Activated CD8-positive, alpha-beta memory T cell treated with anti-CD3 and anti-CD28 coated beads, Interleukin-2, amount 10 ng/mL, durations not matched to agents 7 days and 5 days (primary cell): Measurements from ENCODE around the gene TPD52L2. TPM values are rescaled to one million over a fixed set of nuclear protein-coding genes. Genes with fewer than 3 reads are reported as not detected.
"Not testable (repeated sequence)": the region's sequence is repeated elsewhere in the genome, so short reads cannot be mapped to it uniquely, and the experiment has no call there.

Experiments
- ATAC-seq: fragments of 150-1000 bp; cut with Tn5 transposase; one replicate; pipeline ENCODE4 v1.10.0; 2021; ENCODE audit warnings: moderate library complexity
- CTCF ChIA-PET: fragments of 350-600 bp; sonication (Branson Sonifier 250); formaldehyde crosslinking; loops from one replicate; lab custom pipeline; 2021; ENCODE audit warnings: antibody characterized with exemption; lab: Charles Lee
- DNase-seq: peaks from one replicate; pipeline ENCODE4 v3.0.0-alpha.2; 2020
- H3K27ac Mint-ChIP-seq: one replicate; pipeline ENCODE4 v1.8.0; 2021; ENCODE audit warnings: mild to moderate bottlenecking, mixed read lengths
- H3K27me3 Mint-ChIP-seq: one replicate; pipeline ENCODE4 v1.8.0; 2021; ENCODE audit warnings: mixed read lengths
- H3K36me3 Mint-ChIP-seq: one replicate; pipeline ENCODE4 v1.8.0; 2021; ENCODE audit warnings: mild to moderate bottlenecking, mixed read lengths
- H3K4me1 Mint-ChIP-seq: one replicate; pipeline ENCODE4 v1.8.0; 2021; ENCODE audit warnings: mixed read lengths
- H3K4me3 Mint-ChIP-seq: one replicate; pipeline ENCODE4 v1.8.0; 2021; ENCODE audit warnings: mild to moderate bottlenecking, moderate library complexity, mixed read lengths
- H3K9me3 Mint-ChIP-seq: one replicate; pipeline ENCODE4 v1.8.0; 2022; ENCODE audit warnings: low read depth, mixed read lengths
- total RNA-seq, 2 experiments: library from RNA; stranded (reverse); gene quantifications; one replicate each; pipeline ENCODE4 v1.2.3, GENCODE V29; 2021

Gene TPD52L2
- total RNA-seq, 2 experiments from 2014 or later, result 33.5 to 46.2 TPM

GRCh38 chr20:63863798-63864544 lies 1.1 kb upstream of the TPD52L2 start:
- Mint-ChIP-seq H3K27ac (peak overlapping the region; percentile 84), H3K36me3 (peaks cover 6% of the 10 kb centered on the region), H3K4me1 (peaks cover 31% of the 10 kb centered on the region), H3K4me3 (peak overlapping the region; percentile 82), H3K27me3 (no peaks in the 10 kb centered on the region), H3K9me3 (no peaks in the 10 kb centered on the region)
- peak; percentile 72 for ATAC-seq
- peak; percentile 90 for DNase-seq
- CTCF ChIA-PET, result interaction anchor here (0.6 to 3.2 kb wide), 34 partner anchors 12 to 370 kb away, joined by 3 to 31 read pairs (median 4); partner anchors contain the start of genes ARFRP1, FNDC11, LIME1 and PPDPF

- peak; percentile 4 for ATAC-seq
- peaks cover 26% of the 10 kb centered on the region for H3K4me1 Mint-ChIP-seq
- CTCF ChIA-PET, result interaction anchor here (0.7 to 3.2 kb wide), 35 partner anchors 9 to 371 kb away, joined by 3 to 31 read pairs (median 4); partner anchors contain the start of genes ARFRP1, DNAJC5, FNDC11 and LIME1
Measured at GRCh38 chr20:63864545-63864977, 509 bp upstream of the TPD52L2 start.

GRCh38 chr20:63867042-63867441 lies 2.0 kb downstream of the TPD52L2 start:
- H3K4me1 Mint-ChIP-seq, result peaks cover 24% of the 10 kb centered on the region
- ATAC-seq, H3K27ac Mint-ChIP-seq, DNase-seq, H3K27me3 Mint-ChIP-seq, H3K9me3 Mint-ChIP-seq, H3K4me3 Mint-ChIP-seq: not testable (repeated sequence)
- CTCF ChIA-PET, result interaction anchor here (0.6 kb wide), 1 partner anchor 371 kb away, joined by 5 read pairs; no protein-coding TSS in a partner anchor
- H3K36me3 Mint-ChIP-seq, result peaks cover 15% of the 10 kb centered on the region

More at GRCh38 chr20:63864545-63864977, 509 bp upstream of the TPD52L2 start:
- peak overlapping the region; percentile 82 for H3K4me3 Mint-ChIP-seq
- peak overlapping the region; percentile 84 for H3K27ac Mint-ChIP-seq
- H3K27me3 Mint-ChIP-seq, result no peaks in the 10 kb centered on the region
- no peaks in the 10 kb centered on the region for H3K9me3 Mint-ChIP-seq
- DNase-seq, result no peak
- peaks cover 11% of the 10 kb centered on the region for H3K36me3 Mint-ChIP-seq

- Mint-ChIP-seq H3K4me1 (peaks cover 24% of the 10 kb centered on the region), H3K27ac (no peak overlapping the region), H3K9me3 (no peaks in the 10 kb centered on the region), H3K27me3 (no peaks in the 10 kb centered on the region), H3K4me3 (no peak overlapping the region), H3K36me3 (peaks cover 15% of the 10 kb centered on the region)
- CTCF ChIA-PET, result no interaction called here
- DNase-seq (no peak), ATAC-seq (no peak)
Measured at GRCh38 chr20:63868264-63868663, 3.2 kb downstream of the TPD52L2 start.

- Mint-ChIP-seq H3K9me3 (no peaks in the 10 kb centered on the region), H3K36me3 (peaks cover 34% of the 10 kb centered on the region), H3K27me3 (no peaks in the 10 kb centered on the region), H3K27ac (peak overlapping the region; percentile 66), H3K4me1 (peaks cover 11% of the 10 kb centered on the region), H3K4me3 (no peak overlapping the region)
- CTCF ChIA-PET, result interaction anchor here (1.7 kb wide), 1 partner anchor 336 kb away, joined by 6 read pairs; the partner anchor contains the start of gene PTK6
- DNase-seq (peak; percentile 53), ATAC-seq (peak; percentile 78)
Measured at GRCh38 chr20:63873477-63873971, 8.5 kb downstream of the TPD52L2 start.

- not testable (repeated sequence) for H3K4me3 Mint-ChIP-seq, H3K27me3 Mint-ChIP-seq, H3K9me3 Mint-ChIP-seq, ATAC-seq, H3K27ac Mint-ChIP-seq, DNase-seq
- Mint-ChIP-seq H3K36me3 (peaks cover 31% of the 10 kb centered on the region), H3K4me1 (peaks cover 11% of the 10 kb centered on the region)
- CTCF ChIA-PET, result interaction anchor here (1.7 kb wide), 1 partner anchor 336 kb away, joined by 6 read pairs; the partner anchor contains the start of gene PTK6
Measured at GRCh38 chr20:63874241-63874640, 9.2 kb downstream of the TPD52L2 start.

- CTCF ChIA-PET, result interaction anchor here (1.2 kb wide), 1 partner anchor 12 kb away, joined by 6 read pairs; the partner anchor contains the start of gene TPD52L2
- ATAC-seq, result no peak
- Mint-ChIP-seq H3K4me3 (no peak overlapping the region), H3K36me3 (peaks cover 27% of the 10 kb centered on the region), H3K9me3 (no peaks in the 10 kb centered on the region), H3K4me1 (peaks cover 11% of the 10 kb centered on the region), H3K27me3 (no peaks in the 10 kb centered on the region), H3K27ac (no peak overlapping the region)
- no peak for DNase-seq
Measured at GRCh38 chr20:63876489-63877036, 11.5 kb downstream of the TPD52L2 start.

GRCh38 chr20:63877755-63878470 lies 12.8 kb downstream of the TPD52L2 start:
- H3K27me3 Mint-ChIP-seq, result no peaks in the 10 kb centered on the region
- H3K4me3 Mint-ChIP-seq, result no peak overlapping the region
- H3K36me3 Mint-ChIP-seq, result peaks cover 26% of the 10 kb centered on the region
- ATAC-seq (no peak), DNase-seq (no peak)
- H3K9me3 Mint-ChIP-seq, result no peaks in the 10 kb centered on the region
- no peak overlapping the region for H3K27ac Mint-ChIP-seq
- CTCF ChIA-PET, result interaction anchor here (1.1 to 1.2 kb wide), 2 partner anchors 13 to 340 kb away, joined by 3 read pairs; partner anchors contain the start of genes PTK6 and TPD52L2
- peaks cover 10% of the 10 kb centered on the region for H3K4me1 Mint-ChIP-seq

- Mint-ChIP-seq H3K36me3 (peaks cover 22% of the 10 kb centered on the region), H3K27me3 (no peaks in the 10 kb centered on the region), H3K27ac (no peak overlapping the region), H3K9me3 (no peaks in the 10 kb centered on the region), H3K4me1 (peaks cover 2% of the 10 kb centered on the region), H3K4me3 (no peak overlapping the region)
- CTCF ChIA-PET, result interaction anchor here (1.1 kb wide), 1 partner anchor 341 kb away, joined by 3 read pairs; the partner anchor contains the start of gene PTK6
- DNase-seq, result no peak
- no peak for ATAC-seq
Measured at GRCh38 chr20:63878899-63879663, 14.0 kb downstream of the TPD52L2 start.

GRCh38 chr20:63880901-63881300 lies 15.8 kb downstream of the TPD52L2 start:
- CTCF ChIA-PET, result interaction anchor here (0.7 kb wide), 1 partner anchor 112 kb away, joined by 3 read pairs; no protein-coding TSS in a partner anchor
- H3K4me3 Mint-ChIP-seq, H3K27ac Mint-ChIP-seq, DNase-seq, ATAC-seq, H3K27me3 Mint-ChIP-seq, H3K9me3 Mint-ChIP-seq: not testable (repeated sequence)
- Mint-ChIP-seq H3K4me1 (peaks cover 11% of the 10 kb centered on the region), H3K36me3 (peaks cover 11% of the 10 kb centered on the region)

GRCh38 chr20:63881451-63882226 lies 16.6 kb downstream of the TPD52L2 start:
- Mint-ChIP-seq H3K4me1 (peaks cover 11% of the 10 kb centered on the region), H3K4me3 (no peak overlapping the region), H3K27me3 (no peaks in the 10 kb centered on the region), H3K9me3 (no peaks in the 10 kb centered on the region), H3K27ac (no peak overlapping the region), H3K36me3 (peaks cover 6% of the 10 kb centered on the region)
- ATAC-seq (no peak), DNase-seq (no peak)
- CTCF ChIA-PET, result no interaction called here
